ENCODE data around the gene SLC26A6.

The SLC26A6 gene

GRCh38 chr3:48635222-48636021 is at the start of gene SLC26A6:
Gene SLC26A6, minus strand, starts transcription at chr3:48635461. Its CDS starts 68 bp downstream, at chr3:48635393.
- peak; percentile 79 for DNase-seq (ENCODE audit: low read depth)
- H3K4me3 ChIP-seq (ENCODE audit: control insufficient read depth, low read depth, low read length), result peak within 1 kb of the TSS; percentile 92
- TF ChIP-seq, protein P1, sequence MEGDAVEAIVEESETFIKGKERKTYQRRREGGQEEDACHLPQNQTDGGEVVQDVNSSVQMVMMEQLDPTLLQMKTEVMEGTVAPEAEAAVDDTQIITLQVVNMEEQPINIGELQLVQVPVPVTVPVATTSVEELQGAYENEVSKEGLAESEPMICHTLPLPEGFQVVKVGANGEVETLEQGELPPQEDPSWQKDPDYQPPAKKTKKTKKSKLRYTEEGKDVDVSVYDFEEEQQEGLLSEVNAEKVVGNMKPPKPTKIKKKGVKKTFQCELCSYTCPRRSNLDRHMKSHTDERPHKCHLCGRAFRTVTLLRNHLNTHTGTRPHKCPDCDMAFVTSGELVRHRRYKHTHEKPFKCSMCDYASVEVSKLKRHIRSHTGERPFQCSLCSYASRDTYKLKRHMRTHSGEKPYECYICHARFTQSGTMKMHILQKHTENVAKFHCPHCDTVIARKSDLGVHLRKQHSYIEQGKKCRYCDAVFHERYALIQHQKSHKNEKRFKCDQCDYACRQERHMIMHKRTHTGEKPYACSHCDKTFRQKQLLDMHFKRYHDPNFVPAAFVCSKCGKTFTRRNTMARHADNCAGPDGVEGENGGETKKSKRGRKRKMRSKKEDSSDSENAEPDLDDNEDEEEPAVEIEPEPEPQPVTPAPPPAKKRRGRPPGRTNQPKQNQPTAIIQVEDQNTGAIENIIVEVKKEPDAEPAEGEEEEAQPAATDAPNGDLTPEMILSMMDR (IDR thresholded peaks at IDR 0.05; ENCODE audit: control insufficient read depth, insufficient read depth, low read depth, low read length, missing control alignments), result peak; percentile 71

- DNase-seq (ENCODE audit: low read depth), result no peak
- TF ChIP-seq, protein P1 (IDR thresholded peaks at IDR 0.05; ENCODE audit: control insufficient read depth, insufficient read depth, low read depth, low read length, missing control alignments), result no peak
- H3K4me3 ChIP-seq (ENCODE audit: control insufficient read depth, low read depth, low read length), result peak overlapping the region; percentile 86
Measured at GRCh38 chr3:48684480-48685143, 49.4 kb upstream of the SLC26A6 start.

- TF ChIP-seq, protein P1 (IDR thresholded peaks at IDR 0.05; ENCODE audit: control insufficient read depth, insufficient read depth, low read depth, low read length, missing control alignments), result no peak
- peak overlapping the region; percentile 86 for H3K4me3 ChIP-seq (ENCODE audit: control insufficient read depth, low read depth, low read length)
- DNase-seq (ENCODE audit: low read depth), result no peak
Measured at GRCh38 chr3:48684054-48684349, 48.7 kb upstream of the SLC26A6 start.

GRCh38 chr3:48682786-48683185 is 47.5 kb upstream of the SLC26A6 start:
- TF ChIP-seq, protein P1 (IDR thresholded peaks at IDR 0.05; ENCODE audit: control insufficient read depth, insufficient read depth, low read depth, low read length, missing control alignments), result no peak
- no peak for DNase-seq (ENCODE audit: low read depth)
- no peak overlapping the region for H3K4me3 ChIP-seq (ENCODE audit: control insufficient read depth, low read depth, low read length)

GRCh38 chr3:48681974-48682610 is 46.8 kb upstream of the SLC26A6 start:
- TF ChIP-seq, protein P1 (IDR thresholded peaks at IDR 0.05; ENCODE audit: control insufficient read depth, insufficient read depth, low read depth, low read length, missing control alignments), result no peak
- DNase-seq (ENCODE audit: low read depth), result no peak
- no peak overlapping the region for H3K4me3 ChIP-seq (ENCODE audit: control insufficient read depth, low read depth, low read length)

- TF ChIP-seq, protein P1 (IDR thresholded peaks at IDR 0.05; ENCODE audit: control insufficient read depth, insufficient read depth, low read depth, low read length, missing control alignments), result no peak
- no peak overlapping the region for H3K4me3 ChIP-seq (ENCODE audit: control insufficient read depth, low read depth, low read length)
- no peak for DNase-seq (ENCODE audit: low read depth)
Measured at GRCh38 chr3:48681541-48681880, 46.2 kb upstream of the SLC26A6 start.
